Naive thymus-derived CD4-positive, alpha-beta T cell (primary cell): ENCODE data around the gene BBS2. TPM values are rescaled to one million over a fixed set of nuclear protein-coding genes. Genes with fewer than 3 reads are reported as not detected.

Experiments used
- ATAC-seq: fragments of 150-1000 bp; cut with Tn5 transposase; 2 replicates; pipeline ENCODE4 v1.10.0; 2021; ENCODE audit warnings: mild to moderate bottlenecking, moderate library complexity
- CTCF ChIA-PET: fragments of 350-600 bp; sonication (Branson Sonifier 250); formaldehyde crosslinking; loops from one replicate; lab custom pipeline; 2021; ENCODE audit warnings: antibody characterized with exemption; lab: Charles Lee
- POLR2A ChIA-PET: fragments of 350-600 bp; sonication (Branson Sonifier 250); formaldehyde crosslinking; loops from one replicate; lab custom pipeline; 2021; ENCODE audit warnings: antibody characterized with exemption, inconsistent platforms; lab: Charles Lee
- DNase-seq, 9 donors: peaks; one replicate each; pipeline versions ENCODE4 v3.0.0 to v3.0.0-alpha.2; 2020 to 2022; ENCODE audit warnings: mixed read lengths in 1 of 9
- H3K27ac ChIP-seq: one replicate; pipeline ENCODE4 v1.7.0; 2013; ENCODE audit warnings: mild to moderate bottlenecking, low read depth, low read length, moderate library complexity
- H3K27me3 ChIP-seq, 2 donors: one replicate each; pipeline ENCODE4 v1.7.0; 2013; ENCODE audit warnings: low read length in 2 of 2, mild to moderate bottlenecking in 2 of 2, moderate library complexity in 2 of 2; ENCODE audit not compliant: control insufficient read depth in 2 of 2, insufficient read depth in 2 of 2
- H3K36me3 ChIP-seq, 3 experiments: 1 replicate in 2 of 3; 2 replicates in 1 of 3; pipeline ENCODE4 v1.7.0; 2013; ENCODE audit warnings: low read length in 3 of 3, mild to moderate bottlenecking in 3 of 3, moderate library complexity in 1 of 3; ENCODE audit not compliant: insufficient read depth in 3 of 3, control insufficient read depth in 2 of 3
- H3K4me1 ChIP-seq, 2 donors: one replicate each; pipeline ENCODE4 v1.7.0; 2013; ENCODE audit warnings: low read length in 2 of 2, mild to moderate bottlenecking in 2 of 2, moderate library complexity in 1 of 2; ENCODE audit not compliant: control insufficient read depth in 2 of 2, insufficient read depth in 2 of 2
- H3K4me3 ChIP-seq: 2 replicates; pipeline ENCODE4 v1.7.0; 2013; ENCODE audit warnings: mild to moderate bottlenecking, low read length
- H3K9me3 ChIP-seq, 3 experiments: 1 replicate in 2 of 3; 2 replicates in 1 of 3; pipeline ENCODE4 v1.7.0; 2013; ENCODE audit warnings: low read length in 3 of 3; ENCODE audit not compliant: control insufficient read depth in 2 of 3
- H3K27ac Mint-ChIP-seq, 9 donors: one replicate each; pipeline ENCODE4 v1.8.0; 2020 to 2022; ENCODE audit warnings: mixed read lengths in 9 of 9, mild to moderate bottlenecking in 8 of 9, moderate library complexity in 5 of 9, inconsistent platforms in 2 of 9
- H3K27me3 Mint-ChIP-seq, 5 donors: one replicate each; pipeline ENCODE4 v1.8.0; 2021 to 2022; ENCODE audit warnings: mixed read lengths in 5 of 5, mild to moderate bottlenecking in 1 of 5
- H3K36me3 Mint-ChIP-seq, 5 donors: one replicate each; pipeline ENCODE4 v1.8.0; 2020 to 2022; ENCODE audit warnings: mixed read lengths in 5 of 5, mild to moderate bottlenecking in 3 of 5, inconsistent platforms in 1 of 5
- H3K4me1 Mint-ChIP-seq, 7 donors: one replicate each; pipeline ENCODE4 v1.8.0; 2020 to 2022; ENCODE audit warnings: mixed read lengths in 7 of 7, mild to moderate bottlenecking in 3 of 7, inconsistent platforms in 1 of 7
- H3K4me3 Mint-ChIP-seq, 10 donors: one replicate each; pipeline ENCODE4 v1.8.0; 2020 to 2022; ENCODE audit warnings: mild to moderate bottlenecking in 10 of 10, mixed read lengths in 10 of 10, moderate library complexity in 6 of 10, inconsistent platforms in 2 of 10
- H3K9me3 Mint-ChIP-seq, 11 donors: one replicate each; pipeline ENCODE4 v1.8.0; 2020 to 2022; ENCODE audit warnings: mixed read lengths in 11 of 11, mild to moderate bottlenecking in 4 of 11, inconsistent platforms in 1 of 11, moderate library complexity in 1 of 11
- intact Hi-C, 2 donors: fragments of 100-400 bp; cut with micrococcal nuclease; formaldehyde crosslinking; loops; one replicate each; pipeline ENCODE4 v1.15.1; 2023
- polyA plus RNA-seq, 2 donors: library from polyadenylated mRNA; unstranded; fragments of 300-500 nt; fragmentation: Illumina TruSeq; gene quantifications; one replicate each; pipeline ENCODE4 v1.2.3, GENCODE V29; 2021
- total RNA-seq, 6 experiments: library from RNA in 5 of 6; stranded (reverse) in 5 of 6; gene quantifications; 1 replicate in 5 of 6; 2 replicates in 1 of 6; pipeline ENCODE4 v1.2.3 and lab custom pipeline; 2021 to 2026

Gene BBS2
- total and polyA plus RNA-seq, 7 experiments from 2014 or later = 14.7 to 130 (median 72.2) TPM

GRCh38 chr16:56532714-56533113, 12.9 kb upstream of the BBS2 start:
- H3K9me3 Mint-ChIP-seq = no peaks in the 10 kb centered on the region
- Histone ChIP-seq H3K4me1 (no peaks in the 10 kb centered on the region), H3K27me3 (peaks cover 0 to 7% of the 10 kb centered on the region in 2 donors), H3K9me3 (no peaks in the 10 kb centered on the region), H3K4me3 (no peak overlapping the region), H3K36me3 (no peaks in the 10 kb centered on the region), H3K27ac (no peak overlapping the region)
- ChIA-PET POLR2A (interaction anchor here (0.8 kb wide), 1 partner anchor 1968 kb away, joined by 3 read pairs; no protein-coding TSS in a partner anchor), CTCF (no interaction called here)
- no peak overlapping the region for H3K27ac Mint-ChIP-seq
- H3K36me3 Mint-ChIP-seq = no peaks in the 10 kb centered on the region
- intact Hi-C loops = no loop called here
- ATAC-seq (no peak), DNase-seq (no peak)
- peaks cover 0 to 2% (median 0%) of the 10 kb centered on the region in 7 donors for H3K4me1 Mint-ChIP-seq
- no peak overlapping the region for H3K4me3 Mint-ChIP-seq
- H3K27me3 Mint-ChIP-seq = peaks cover 5 to 50% (median 10%) of the 10 kb centered on the region in 5 donors

- ChIA-PET POLR2A (no interaction called here), CTCF (interaction anchor here (1.3 kb wide), 1 partner anchor 15 kb away, joined by 3 read pairs; no protein-coding TSS in a partner anchor)
- Mint-ChIP-seq H3K36me3 (no peaks in the 10 kb centered on the region), H3K4me3 (no peak overlapping the region), H3K4me1 (no peaks in the 10 kb centered on the region), H3K27me3 (peaks cover 0 to 47% (median 8%) of the 10 kb centered on the region in 5 donors), H3K27ac (no peak overlapping the region), H3K9me3 (no peaks in the 10 kb centered on the region)
- Histone ChIP-seq H3K36me3 (no peaks in the 10 kb centered on the region), H3K4me1 (no peaks in the 10 kb centered on the region), H3K27me3 (peaks cover 0 to 4% of the 10 kb centered on the region in 2 donors), H3K4me3 (no peak overlapping the region), H3K27ac (no peak overlapping the region), H3K9me3 (no peaks in the 10 kb centered on the region)
- no peak for DNase-seq
- no peak for ATAC-seq
- intact Hi-C loops = no loop called here
Observed at GRCh38 chr16:56530872-56531271, 11.0 kb upstream of the BBS2 start.

DNA sequence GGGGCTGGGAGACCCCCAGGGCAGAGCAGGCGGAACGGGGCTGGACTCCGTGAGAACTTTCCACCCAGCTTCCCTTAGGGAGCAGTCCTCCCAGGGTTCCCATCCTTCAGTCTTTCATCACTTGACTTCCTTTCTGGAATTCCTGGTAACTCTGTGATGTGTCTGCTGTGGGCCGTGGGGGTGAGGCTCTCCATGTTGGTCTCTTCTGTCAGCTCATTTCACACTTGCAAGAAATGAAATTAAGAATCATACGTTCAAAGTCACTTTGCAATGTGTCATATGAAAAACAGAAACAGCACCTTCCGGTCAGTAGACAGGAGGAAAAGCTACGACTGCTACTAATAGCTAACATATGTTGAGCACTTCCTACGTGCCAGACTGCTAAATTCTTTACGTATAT, 5.4 kb upstream of the BBS2 start:
- peaks cover 6 to 11% (median 7%) of the 10 kb centered on the region in 7 donors for H3K4me1 Mint-ChIP-seq
- intact Hi-C loops = no loop called here
- H3K27me3 Mint-ChIP-seq = peaks cover 0 to 20% (median 0%) of the 10 kb centered on the region in 5 donors
- POLR2A ChIA-PET = no interaction called here
- no peaks in the 10 kb centered on the region for H3K36me3 Mint-ChIP-seq
- Histone ChIP-seq H3K4me3 (no peak overlapping the region), H3K27me3 (no peaks in the 10 kb centered on the region), H3K27ac (no peak overlapping the region), H3K9me3 (no peaks in the 10 kb centered on the region), H3K4me1 (peaks cover 5 to 6% of the 10 kb centered on the region in 2 donors), H3K36me3 (no peaks in the 10 kb centered on the region)
- CTCF ChIA-PET = interaction anchor here (1.1 kb wide), 1 partner anchor 11 kb away, joined by 4 read pairs; no protein-coding TSS in a partner anchor
- DNase-seq = no peak
- no peaks in the 10 kb centered on the region for H3K9me3 Mint-ChIP-seq
- no peak overlapping the region for H3K4me3 Mint-ChIP-seq
- H3K27ac Mint-ChIP-seq = no peak overlapping the region
- no peak for ATAC-seq

- CTCF ChIA-PET = no interaction called here
- no peak for ATAC-seq
Observed at GRCh38 chr16:56520251-56520577, 390 bp upstream of the BBS2 start.

DNA sequence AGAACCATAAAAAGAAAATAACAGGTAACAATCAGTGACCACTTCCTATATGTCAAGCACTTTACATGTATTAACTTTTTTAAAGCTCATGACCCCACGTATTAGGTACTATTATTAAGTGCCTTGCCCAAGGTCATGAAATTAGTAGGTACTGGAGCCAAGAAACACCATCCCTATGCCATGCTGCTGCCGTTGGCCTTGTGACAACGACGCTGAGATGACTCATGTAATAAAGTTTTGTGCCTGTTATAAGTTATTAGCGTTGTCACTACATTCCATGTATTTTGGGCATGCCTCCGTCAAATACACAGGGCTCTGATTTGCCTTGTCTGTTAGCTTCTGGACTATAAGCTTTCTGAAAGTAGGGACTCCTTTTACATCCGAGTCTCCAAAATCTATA, 1.4 kb downstream of the BBS2 start:
- no peaks in the 10 kb centered on the region for H3K9me3 Mint-ChIP-seq
- peak overlapping the region; percentile 64 to 91 (median 86) for H3K4me3 Mint-ChIP-seq
- peak overlapping the region in 7 of 9 donors; percentile 2 to 94 (median 90) for H3K27ac Mint-ChIP-seq
- Histone ChIP-seq H3K36me3 (peaks cover 0 to 6% (median 0%) of the 10 kb centered on the region in 3 experiments), H3K4me3 (no peak overlapping the region), H3K9me3 (no peaks in the 10 kb centered on the region), H3K4me1 (peaks cover 8 to 26% of the 10 kb centered on the region in 2 donors), H3K27ac (no peak overlapping the region), H3K27me3 (no peaks in the 10 kb centered on the region)
- CTCF ChIA-PET = interaction anchor here (1.4 to 2.7 kb wide), 2 partner anchors 59 to 184 kb away, joined by 4 to 10 read pairs; no protein-coding TSS in a partner anchor
- intact Hi-C loops = loop anchor here in 1 of 2 donors (5.0 to 10.0 kb wide), 2 partner anchors 416 to 669 kb away; partner anchors contain the start of genes HERPUD1, PSME3IP1 and RSPRY1
- peaks cover 18 to 74% (median 63%) of the 10 kb centered on the region in 7 donors for H3K4me1 Mint-ChIP-seq
- no peaks in the 10 kb centered on the region for H3K27me3 Mint-ChIP-seq
- ATAC-seq (no peak), DNase-seq (no peak)
- POLR2A ChIA-PET = interaction anchor here (0.7 to 1.5 kb wide), 5 partner anchors 66 to 164 kb away, joined by 3 to 4 read pairs (median 4); partner anchors contain the start of gene MT1X
- peaks cover 0 to 7% (median 0%) of the 10 kb centered on the region in 5 donors for H3K36me3 Mint-ChIP-seq

More at GRCh38 chr16:56520251-56520577, 390 bp upstream of the BBS2 start:
- intact Hi-C loops = loop anchor here (1.0 to 5.0 kb wide), 3 partner anchors 69 to 142 kb away; partner anchors contain the start of genes NUDT21 (in 2 of the 2), OGFOD1 (in 2 of the 2) and AMFR (in 1 of the 2)
- POLR2A ChIA-PET = interaction anchor here (0.6 to 1.4 kb wide), 5 partner anchors 10 to 182 kb away, joined by 3 to 5 read pairs (median 3); no protein-coding TSS in a partner anchor
- Mint-ChIP-seq H3K27ac (peak overlapping the region; percentile 60 to 95 (median 90)), H3K36me3 (no peaks in the 10 kb centered on the region), H3K4me1 (peaks cover 11 to 56% (median 46%) of the 10 kb centered on the region in 7 donors), H3K9me3 (no peaks in the 10 kb centered on the region), H3K27me3 (no peaks in the 10 kb centered on the region), H3K4me3 (peak overlapping the region; percentile 82 to 91 (median 86))
- H3K9me3 ChIP-seq = no peaks in the 10 kb centered on the region
- peak overlapping the region; percentile 92 for H3K27ac ChIP-seq
- no peak for DNase-seq
- no peaks in the 10 kb centered on the region for H3K27me3 ChIP-seq
- H3K4me1 ChIP-seq = peaks cover 8 to 26% of the 10 kb centered on the region in 2 donors
- H3K36me3 ChIP-seq = peaks cover 0 to 6% (median 0%) of the 10 kb centered on the region in 3 experiments
- peak overlapping the region; percentile 99 for H3K4me3 ChIP-seq

DNA sequence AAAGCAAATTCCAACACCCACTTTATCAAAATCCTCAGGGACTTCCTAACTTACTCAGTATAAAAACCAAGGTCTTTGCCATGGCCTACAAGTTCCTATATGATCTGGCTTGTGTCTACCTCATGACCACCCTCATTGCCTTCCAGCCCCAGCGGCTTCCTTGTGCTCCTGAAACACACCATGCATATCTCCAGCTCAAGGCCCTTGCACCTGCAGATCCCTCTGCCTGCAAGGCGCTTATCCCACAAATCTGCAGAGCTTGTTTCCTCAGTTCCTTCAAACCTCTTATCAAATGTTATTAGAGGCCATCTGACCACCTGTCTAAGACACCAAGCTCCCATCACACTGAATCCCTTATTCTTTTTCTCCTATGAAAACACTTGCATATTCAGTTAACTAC, 2.6 kb downstream of the BBS2 start:
- peaks cover 8 to 26% of the 10 kb centered on the region in 2 donors for H3K4me1 ChIP-seq
- intact Hi-C loops = loop anchor here in 1 of 2 donors (5.0 to 10.0 kb wide), 2 partner anchors 418 to 670 kb away; partner anchors contain the start of genes HERPUD1, PSME3IP1 and RSPRY1
- POLR2A ChIA-PET = interaction anchor here (0.6 to 1.5 kb wide), 4 partner anchors 11 to 166 kb away, joined by 3 to 7 read pairs (median 4); partner anchors contain the start of gene MT1X

More for the DNA sequence above, 2.6 kb downstream of the BBS2 start:
- Histone ChIP-seq H3K4me3 (no peak overlapping the region), H3K27me3 (no peaks in the 10 kb centered on the region), H3K9me3 (no peaks in the 10 kb centered on the region), H3K36me3 (peaks cover 0 to 10% (median 0%) of the 10 kb centered on the region in 3 experiments), H3K27ac (no peak overlapping the region)
- DNase-seq (no peak), ATAC-seq (no peak)
- peak overlapping the region in 8 of 10 donors; percentile 0 to 54 (median 22) for H3K4me3 Mint-ChIP-seq
- peaks cover 0 to 14% (median 0%) of the 10 kb centered on the region in 5 donors for H3K36me3 Mint-ChIP-seq
- H3K27ac Mint-ChIP-seq = peak overlapping the region in 6 of 9 donors; percentile 6 to 66 (median 17)
- no peaks in the 10 kb centered on the region for H3K27me3 Mint-ChIP-seq
- no peaks in the 10 kb centered on the region for H3K9me3 Mint-ChIP-seq
- peaks cover 19 to 86% (median 74%) of the 10 kb centered on the region in 7 donors for H3K4me1 Mint-ChIP-seq
- CTCF ChIA-PET = interaction anchor here (0.7 to 2.7 kb wide), 4 partner anchors 13 to 185 kb away, joined by 3 to 10 read pairs (median 4); no protein-coding TSS in a partner anchor
